IPS-15b (cell line): ENCODE measurements around the gene SLAIN2.
"Not testable (repeated sequence)": the region's sequence is repeated elsewhere in the genome, so short reads cannot be mapped to it uniquely, and the experiment has no call there.

Experiments
- H3K27me3 ChIP-seq: one replicate; pipeline ENCODE4 v1.6.1; 2013; ENCODE audit warnings: low read length; ENCODE audit not compliant: control insufficient read depth, insufficient read depth
- H3K36me3 ChIP-seq: one replicate; pipeline ENCODE4 v1.6.1; 2013; ENCODE audit warnings: low read length; ENCODE audit not compliant: control insufficient read depth, insufficient read depth
- H3K4me1 ChIP-seq: one replicate; pipeline ENCODE4 v1.6.1; 2013; ENCODE audit warnings: mild to moderate bottlenecking, low read length; ENCODE audit not compliant: control insufficient read depth, insufficient read depth
- H3K4me3 ChIP-seq: one replicate; pipeline ENCODE4 v1.5.1; 2013; ENCODE audit warnings: low read depth, low read length
- H3K9ac ChIP-seq: one replicate; pipeline ENCODE4 v1.6.1; 2013; ENCODE audit warnings: low read depth, mild to moderate bottlenecking, low read length
- H3K9me3 ChIP-seq: one replicate; pipeline ENCODE4 v1.6.1; 2013; ENCODE audit warnings: mild to moderate bottlenecking, low read length; ENCODE audit not compliant: control insufficient read depth, insufficient read depth

Gene SLAIN2

GRCh38 chr4:48451656-48452055, 110.3 kb downstream of the SLAIN2 start:
- H3K9ac ChIP-seq, H3K4me1 ChIP-seq, H3K27me3 ChIP-seq, H3K4me3 ChIP-seq, H3K36me3 ChIP-seq, H3K9me3 ChIP-seq: not testable (repeated sequence)

DNA sequence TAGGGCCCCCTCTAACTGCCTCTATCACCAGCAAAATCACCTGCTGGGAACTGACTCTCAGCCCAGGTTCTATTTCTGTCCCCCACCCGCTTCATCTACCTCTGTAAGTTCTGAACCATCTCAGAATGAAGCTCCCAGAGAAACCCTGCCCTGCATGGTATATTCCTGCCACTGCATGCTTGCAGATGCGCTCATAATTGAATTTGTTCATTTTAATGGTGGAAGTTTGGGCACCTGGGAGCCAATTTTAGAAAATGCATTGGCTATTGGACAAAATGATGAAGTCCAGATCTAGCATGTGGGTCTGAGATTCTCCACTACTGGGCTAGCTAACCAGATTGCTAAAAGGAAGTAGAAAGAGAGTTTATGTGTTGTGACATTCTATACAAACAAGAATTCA, 113.3 kb downstream of the SLAIN2 start:
- H3K4me1 ChIP-seq, result no peaks in the 10 kb centered on the region
- no peaks in the 10 kb centered on the region for H3K27me3 ChIP-seq
- H3K4me3 ChIP-seq, result no peak overlapping the region
- H3K9me3 ChIP-seq, result no peaks in the 10 kb centered on the region
- no peak overlapping the region for H3K9ac ChIP-seq
- no peaks in the 10 kb centered on the region for H3K36me3 ChIP-seq

- Histone ChIP-seq H3K9me3 (no peaks in the 10 kb centered on the region), H3K4me3 (no peak overlapping the region), H3K9ac (no peak overlapping the region), H3K4me1 (no peaks in the 10 kb centered on the region), H3K36me3 (no peaks in the 10 kb centered on the region), H3K27me3 (no peaks in the 10 kb centered on the region)
These were observed 119.7 kb downstream of the SLAIN2 start for GRCh38 chr4:48461000-48461399.

DNA sequence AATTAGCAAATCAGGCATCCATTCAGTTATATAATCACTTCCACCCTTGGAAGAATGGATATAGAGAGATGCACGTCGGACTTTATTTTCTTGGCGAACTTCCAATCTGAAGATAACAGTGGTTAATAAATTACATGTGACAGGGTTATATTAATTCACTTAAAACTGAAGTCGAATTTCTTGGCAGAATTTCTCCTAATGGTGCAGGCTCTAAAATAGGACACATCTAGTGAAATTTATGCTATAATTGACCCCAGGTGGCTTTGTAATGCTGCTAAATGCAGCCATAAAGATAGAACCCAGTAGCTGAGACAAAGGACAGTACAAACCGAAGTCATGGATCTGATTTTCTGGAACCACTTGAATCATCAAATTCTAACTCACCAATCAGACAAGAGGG, 121.0 kb downstream of the SLAIN2 start:
- Histone ChIP-seq H3K9me3 (no peaks in the 10 kb centered on the region), H3K36me3 (no peaks in the 10 kb centered on the region), H3K27me3 (no peaks in the 10 kb centered on the region), H3K4me1 (no peaks in the 10 kb centered on the region), H3K9ac (no peak overlapping the region), H3K4me3 (no peak overlapping the region)

DNA sequence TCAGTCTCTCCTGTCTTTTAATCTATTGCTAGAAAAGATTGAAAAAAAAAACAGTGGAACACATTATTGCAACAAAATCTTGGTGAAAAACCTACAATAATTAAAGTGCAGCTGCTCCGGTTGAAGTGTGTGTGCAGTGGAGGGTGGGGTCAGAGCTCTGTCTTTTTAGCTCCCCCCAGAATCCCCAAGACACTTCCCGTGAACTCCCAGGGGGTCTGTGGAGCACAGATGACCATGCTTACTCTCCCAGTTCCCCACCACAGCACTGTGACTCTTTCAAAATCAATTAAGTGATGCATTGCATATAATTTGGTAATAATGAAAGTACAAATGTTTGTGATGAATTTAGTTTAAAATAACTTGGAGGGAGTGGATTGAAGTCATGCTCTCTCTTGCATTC, 126.1 kb downstream of the SLAIN2 start:
- Histone ChIP-seq H3K9me3 (no peaks in the 10 kb centered on the region), H3K36me3 (no peaks in the 10 kb centered on the region), H3K27me3 (no peaks in the 10 kb centered on the region), H3K9ac (no peak overlapping the region), H3K4me3 (no peak overlapping the region), H3K4me1 (no peaks in the 10 kb centered on the region)

- Histone ChIP-seq H3K9me3 (no peaks in the 10 kb centered on the region), H3K9ac (no peak overlapping the region), H3K27me3 (no peaks in the 10 kb centered on the region), H3K4me1 (no peaks in the 10 kb centered on the region), H3K36me3 (no peaks in the 10 kb centered on the region), H3K4me3 (no peak overlapping the region)
These were observed 126.6 kb downstream of the SLAIN2 start for GRCh38 chr4:48467891-48468290.

DNA sequence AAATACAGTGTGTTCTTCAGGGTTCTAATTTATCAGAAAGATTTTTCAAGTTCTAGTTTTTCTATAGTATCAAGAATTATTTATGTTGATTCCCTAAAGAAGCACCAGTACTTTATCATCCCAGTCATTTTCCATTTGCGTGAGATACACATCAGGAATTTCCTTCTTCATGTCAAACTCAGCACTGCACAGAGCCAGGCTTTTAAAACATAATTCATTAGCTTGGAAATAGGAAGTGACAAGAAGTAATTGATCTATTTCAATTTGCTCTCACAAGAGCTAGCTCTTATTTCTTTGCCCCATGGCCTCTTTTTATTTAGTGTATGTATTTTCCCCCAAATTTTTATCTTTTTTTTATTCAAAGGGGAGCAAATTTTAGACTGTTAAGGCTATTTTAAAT, 128.8 kb downstream of the SLAIN2 start:
- Histone ChIP-seq H3K9ac (no peak overlapping the region), H3K9me3 (no peaks in the 10 kb centered on the region), H3K4me1 (no peaks in the 10 kb centered on the region), H3K36me3 (no peaks in the 10 kb centered on the region), H3K27me3 (no peaks in the 10 kb centered on the region), H3K4me3 (no peak overlapping the region)

GRCh38 chr4:48470570-48470969, 129.2 kb downstream of the SLAIN2 start:
- Histone ChIP-seq H3K27me3 (no peaks in the 10 kb centered on the region), H3K4me1 (no peaks in the 10 kb centered on the region), H3K9ac (no peak overlapping the region)

DNA sequence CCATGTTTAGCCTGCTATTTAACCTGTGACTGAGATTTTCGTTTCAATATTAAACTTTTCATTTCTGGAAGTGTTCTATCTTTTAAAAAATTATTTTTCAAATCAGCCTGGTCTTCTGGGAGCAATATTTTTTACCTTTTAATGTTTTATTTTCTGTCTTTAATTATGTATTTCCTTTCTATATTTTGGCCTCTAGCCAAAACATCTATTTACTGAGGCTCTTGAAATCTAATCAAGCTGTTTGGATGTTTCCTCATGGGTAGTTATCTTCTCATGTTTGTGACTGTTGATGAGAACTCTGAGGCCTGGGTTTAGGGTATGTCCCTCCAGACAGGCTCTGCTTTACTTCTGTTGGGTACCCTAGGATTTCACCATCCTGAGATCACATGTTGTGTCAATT, 131.5 kb downstream of the SLAIN2 start:
- no peaks in the 10 kb centered on the region for H3K27me3 ChIP-seq
- no peak overlapping the region for H3K4me3 ChIP-seq
- no peaks in the 10 kb centered on the region for H3K9me3 ChIP-seq
- H3K36me3 ChIP-seq, result no peaks in the 10 kb centered on the region
- no peak overlapping the region for H3K9ac ChIP-seq
- no peaks in the 10 kb centered on the region for H3K4me1 ChIP-seq

More at GRCh38 chr4:48470570-48470969, 129.2 kb downstream of the SLAIN2 start:
- Histone ChIP-seq H3K36me3 (no peaks in the 10 kb centered on the region), H3K4me3 (no peak overlapping the region), H3K9me3 (no peaks in the 10 kb centered on the region)

GRCh38 chr4:48475770-48476169, 134.4 kb downstream of the SLAIN2 start:
- H3K9me3 ChIP-seq, result no peaks in the 10 kb centered on the region
- H3K9ac ChIP-seq, result no peak overlapping the region
- no peaks in the 10 kb centered on the region for H3K4me1 ChIP-seq
- no peaks in the 10 kb centered on the region for H3K27me3 ChIP-seq
- H3K36me3 ChIP-seq, result no peaks in the 10 kb centered on the region
- no peak overlapping the region for H3K4me3 ChIP-seq
